ENCODE measurements around the gene ZNF212.
"Not testable (repeated sequence)": the region's sequence is repeated elsewhere in the genome, so short reads cannot be mapped to it uniquely, and the experiment has no call there.

The ZNF212 gene

GRCh38 chr7:149218469-149219420 is 20.7 kb upstream of the ZNF212 start:
- no peak for DNase-seq (ENCODE audit: low read depth in 1 of 2, low spot score in 1 of 2)

DNA sequence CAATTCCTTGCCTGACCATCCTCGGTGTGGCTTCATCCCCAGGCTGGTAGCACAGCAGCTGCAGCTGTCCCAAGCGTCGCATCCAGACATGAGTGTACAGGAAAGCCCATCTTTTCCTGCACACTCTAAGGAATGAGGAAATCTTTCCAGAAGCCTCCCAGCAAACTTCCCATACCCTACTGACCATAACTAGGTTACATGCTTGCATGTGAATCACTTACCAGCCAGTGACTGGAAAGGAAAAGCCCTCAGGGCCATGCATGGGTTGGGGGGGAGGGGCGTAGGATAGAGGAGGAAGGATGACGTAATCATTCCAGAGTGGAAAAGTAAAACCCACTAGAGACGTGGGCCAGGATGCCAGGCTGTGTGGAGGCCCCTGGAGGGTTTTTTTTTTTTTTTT is 18.9 kb upstream of the ZNF212 start:
- no peak for DNase-seq (ENCODE audit: low read depth in 1 of 2, low spot score in 1 of 2)

DNA sequence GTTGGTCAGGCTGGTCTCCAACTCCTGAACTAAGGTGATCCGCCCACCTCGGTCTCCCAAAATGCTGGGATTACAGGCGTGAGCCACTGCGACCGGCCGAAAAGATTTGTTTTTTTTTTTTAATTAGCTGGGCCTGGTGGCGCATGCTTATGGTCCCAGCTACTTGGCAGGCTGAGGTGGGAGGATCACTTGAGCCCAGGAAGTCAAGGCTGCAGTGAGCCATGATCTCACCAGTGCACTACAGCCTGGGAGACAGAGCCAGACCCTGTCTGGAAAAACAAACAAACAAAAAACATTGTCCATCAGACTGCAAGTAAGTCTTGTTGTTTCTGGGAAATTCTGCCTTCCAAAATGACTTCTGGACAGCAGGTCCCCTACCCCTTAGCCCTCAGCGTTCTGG is 16.3 kb upstream of the ZNF212 start:
- DNase-seq (ENCODE audit: low read depth in 1 of 2, low spot score in 1 of 2): no peak

DNA sequence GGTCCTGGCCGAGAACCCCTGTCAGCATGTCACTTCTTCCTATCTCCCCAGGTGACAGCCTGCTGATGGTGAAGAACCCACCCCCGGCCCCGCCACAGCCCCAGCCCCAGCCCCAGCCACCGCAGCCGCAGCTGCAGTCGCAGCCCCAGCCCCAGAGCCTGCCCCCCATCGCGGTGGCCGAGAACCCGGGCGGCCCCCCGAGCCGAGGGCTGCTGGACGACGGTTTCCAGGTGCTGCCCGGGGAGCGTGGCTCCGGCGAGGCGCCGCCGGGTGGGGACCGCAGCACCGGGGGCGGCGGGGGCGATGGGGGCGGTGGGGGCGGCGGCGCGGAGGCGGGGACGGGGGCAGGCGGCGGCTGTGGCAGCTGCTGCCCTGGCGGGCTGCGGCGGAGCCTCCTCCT is 15.7 kb upstream of the ZNF212 start:
- DNase-seq (ENCODE audit: low read depth in 1 of 2, low spot score in 1 of 2): no peak

DNA sequence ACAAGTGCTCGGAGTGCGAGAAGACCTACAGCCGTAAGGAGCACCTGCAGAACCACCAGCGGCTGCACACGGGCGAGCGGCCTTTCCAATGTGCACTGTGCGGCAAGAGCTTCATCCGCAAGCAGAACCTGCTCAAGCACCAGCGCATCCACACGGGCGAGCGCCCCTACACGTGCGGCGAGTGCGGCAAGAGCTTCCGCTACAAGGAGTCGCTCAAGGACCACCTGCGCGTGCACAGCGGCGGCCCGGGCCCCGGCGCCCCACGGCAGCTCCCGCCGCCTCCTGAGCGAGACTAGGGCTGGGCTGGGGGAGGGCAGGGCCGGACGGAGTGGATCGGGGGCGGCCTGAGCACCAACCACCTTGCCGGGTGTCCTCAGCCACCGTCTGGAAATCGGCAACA is 15.1 kb upstream of the ZNF212 start:
- no peak for DNase-seq (ENCODE audit: low read depth in 1 of 2, low spot score in 1 of 2)

GRCh38 chr7:149225106-149225505 is 14.3 kb upstream of the ZNF212 start:
- no peak for DNase-seq (ENCODE audit: low read depth in 1 of 2, low spot score in 1 of 2)

DNA sequence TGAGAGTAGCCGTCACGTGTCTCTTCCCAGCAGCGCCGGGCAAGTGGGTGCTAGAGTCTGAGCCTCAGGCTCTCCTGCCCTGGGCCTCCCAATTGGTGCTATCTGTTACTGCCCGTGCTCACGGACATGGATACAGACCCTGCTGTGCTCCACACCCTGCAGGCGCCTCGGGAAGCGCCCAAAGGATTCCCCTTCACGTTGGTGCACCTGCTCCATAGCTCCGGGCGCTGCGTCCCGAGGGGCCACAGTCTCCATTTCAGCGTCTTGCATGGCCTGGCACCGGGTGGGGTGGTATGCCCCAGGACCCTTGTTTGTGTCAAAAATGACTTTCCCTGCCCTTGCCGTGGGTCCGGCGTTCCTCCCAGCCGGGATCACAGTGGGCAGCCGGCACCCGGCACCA is 13.8 kb upstream of the ZNF212 start:
- no peak for DNase-seq (ENCODE audit: low read depth in 1 of 2, low spot score in 1 of 2)

- not testable (repeated sequence) for DNase-seq (ENCODE audit: low read depth in 1 of 2, low spot score in 1 of 2)
These were observed 13.1 kb upstream of the ZNF212 start for GRCh38 chr7:149226366-149226765.

GRCh38 chr7:149226840-149227494 is 12.5 kb upstream of the ZNF212 start:
- DNase-seq (ENCODE audit: low read depth in 1 of 2, low spot score in 1 of 2): no peak

- no peak for DNase-seq (ENCODE audit: low read depth in 1 of 2, low spot score in 1 of 2)
These were observed 10.5 kb upstream of the ZNF212 start for GRCh38 chr7:149228831-149229471.

- DNase-seq (ENCODE audit: low read depth in 1 of 2, low spot score in 1 of 2): no peak
These were observed 9.9 kb upstream of the ZNF212 start for GRCh38 chr7:149229526-149229925.

- DNase-seq (ENCODE audit: low read depth in 1 of 2, low spot score in 1 of 2): no peak
These were observed 7.1 kb upstream of the ZNF212 start for GRCh38 chr7:149232362-149232761.

GRCh38 chr7:149233655-149234204 is 5.7 kb upstream of the ZNF212 start:
- DNase-seq (ENCODE audit: low read depth in 1 of 2, low spot score in 1 of 2): not testable (repeated sequence)

GRCh38 chr7:149237502-149237901 is 1.9 kb upstream of the ZNF212 start:
- no peak for DNase-seq (ENCODE audit: low read depth in 1 of 2, low spot score in 1 of 2)

- no peak for DNase-seq (ENCODE audit: low read depth in 1 of 2, low spot score in 1 of 2)
These were observed 1.4 kb upstream of the ZNF212 start for GRCh38 chr7:149238051-149238450.

DNA sequence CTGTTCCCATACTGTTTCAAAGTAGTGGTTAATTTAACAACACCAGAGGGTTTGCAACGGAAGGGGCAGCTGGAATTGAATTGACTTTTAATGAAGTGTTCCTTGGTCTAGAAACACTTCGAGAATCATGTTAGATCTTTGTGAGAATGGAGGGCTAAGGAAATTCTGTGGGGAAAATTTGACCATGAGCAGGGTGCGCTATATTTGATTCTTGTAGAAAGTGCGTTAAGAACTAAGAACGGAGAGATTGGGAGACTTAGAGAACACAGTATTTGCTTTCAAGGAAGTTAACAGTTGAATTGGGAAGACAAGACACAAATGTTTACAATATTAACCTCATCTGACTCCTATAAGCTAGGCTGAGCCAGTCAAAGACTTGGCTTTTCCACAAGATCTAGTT is 1.2 kb downstream of the ZNF212 start:
- DNase-seq (ENCODE audit: low read depth in 1 of 2, low spot score in 1 of 2): no peak

- DNase-seq (ENCODE audit: low read depth in 1 of 2, low spot score in 1 of 2): no peak
These were observed 2.2 kb downstream of the ZNF212 start for GRCh38 chr7:149241696-149242095.

GRCh38 chr7:149245244-149245643 is 5.8 kb downstream of the ZNF212 start:
- DNase-seq (ENCODE audit: low read depth in 1 of 2, low spot score in 1 of 2): peak in 1 of 2 donors; percentile 47

- DNase-seq (ENCODE audit: low read depth in 1 of 2, low spot score in 1 of 2): no peak
These were observed 6.3 kb downstream of the ZNF212 start for GRCh38 chr7:149245744-149246143.

- DNase-seq (ENCODE audit: low read depth in 1 of 2, low spot score in 1 of 2): peak in 1 of 2 donors; percentile 30
These were observed 9.3 kb downstream of the ZNF212 start for GRCh38 chr7:149248777-149249176.

- DNase-seq (ENCODE audit: low read depth in 1 of 2, low spot score in 1 of 2): not testable (repeated sequence)
These were observed 10.7 kb downstream of the ZNF212 start for GRCh38 chr7:149250151-149250550.

DNA sequence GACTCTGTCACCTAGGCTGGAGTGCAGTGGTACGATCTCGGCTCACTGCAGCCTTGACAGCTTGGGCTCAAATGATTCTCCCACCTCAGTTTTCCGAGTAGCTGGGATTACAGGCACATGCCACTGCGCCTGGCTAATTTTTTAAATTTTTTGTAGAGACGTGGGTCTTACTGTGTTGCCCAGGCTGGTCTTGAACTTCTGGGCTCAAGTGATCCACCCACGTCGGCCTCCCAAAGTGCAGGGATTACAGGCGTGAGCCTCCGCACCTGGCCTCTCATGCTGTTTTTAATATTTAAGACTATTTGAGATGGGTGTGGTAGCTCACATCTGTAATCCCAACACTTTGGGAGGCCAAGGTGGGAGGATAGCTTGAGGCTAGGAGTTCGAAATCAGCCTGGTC is 12.1 kb downstream of the ZNF212 start:
- DNase-seq (ENCODE audit: low read depth in 1 of 2, low spot score in 1 of 2): not testable (repeated sequence)

Data from activated CD4-positive, alpha-beta T cell treated with anti-CD3 and anti-CD28 coated beads, Interleukin-2, amount 50 U/mL, for 24 hours (primary cell).